ENCODE data around the gene KLF13.
A peak's percentile ranks its signal among the peaks of the same experiment; 100 is the strongest.

KLF13 gene

GRCh38 chr15:31326156-31326874, at the start of gene KLF13:
Gene KLF13 (plus strand): TSS chr15:31326835. CDS start chr15:31327213, 378 bp downstream.
- DNase-seq (ENCODE audit: low spot score) = peak; percentile 99

GRCh38 chr15:31277335-31278060, 49.1 kb upstream of the KLF13 start:
- no peak for DNase-seq (ENCODE audit: low spot score)

- no peak for DNase-seq (ENCODE audit: low spot score)
These were observed 48.6 kb upstream of the KLF13 start for GRCh38 chr15:31278061-31278445.

- DNase-seq (ENCODE audit: low spot score) = no peak
These were observed 48.0 kb upstream of the KLF13 start for GRCh38 chr15:31278544-31279220.

GRCh38 chr15:31279221-31280045, 47.2 kb upstream of the KLF13 start:
- no peak for DNase-seq (ENCODE audit: low spot score)

GRCh38 chr15:31280046-31280830, 46.4 kb upstream of the KLF13 start:
- peak; percentile 98 for DNase-seq (ENCODE audit: low spot score)

GRCh38 chr15:31280831-31281216, 45.8 kb upstream of the KLF13 start:
- DNase-seq (ENCODE audit: low spot score) = no peak

GRCh38 chr15:31283043-31283442, 43.6 kb upstream of the KLF13 start:
- no peak for DNase-seq (ENCODE audit: low spot score)

GRCh38 chr15:31285772-31286261, 40.8 kb upstream of the KLF13 start:
- no peak for DNase-seq (ENCODE audit: low spot score)

GRCh38 chr15:31291048-31291578, 35.5 kb upstream of the KLF13 start:
- no peak for DNase-seq (ENCODE audit: low spot score)

- DNase-seq (ENCODE audit: low spot score) = peak; percentile 88
These were observed 34.1 kb upstream of the KLF13 start for GRCh38 chr15:31292391-31293015.

- DNase-seq (ENCODE audit: low spot score) = no peak
These were observed 33.0 kb upstream of the KLF13 start for GRCh38 chr15:31293655-31294054.

- no peak for DNase-seq (ENCODE audit: low spot score)
These were observed 32.6 kb upstream of the KLF13 start for GRCh38 chr15:31294067-31294466.

- DNase-seq (ENCODE audit: low spot score) = no peak
These were observed 31.0 kb upstream of the KLF13 start for GRCh38 chr15:31295658-31296057.

GRCh38 chr15:31296219-31296645, 30.4 kb upstream of the KLF13 start:
- no peak for DNase-seq (ENCODE audit: low spot score)

- no peak for DNase-seq (ENCODE audit: low spot score)
These were observed 29.7 kb upstream of the KLF13 start for GRCh38 chr15:31296646-31297574.

GRCh38 chr15:31297575-31298456, 28.8 kb upstream of the KLF13 start:
- no peak for DNase-seq (ENCODE audit: low spot score)

- no peak for DNase-seq (ENCODE audit: low spot score)
These were observed 27.9 kb upstream of the KLF13 start for GRCh38 chr15:31298707-31299172.

Data from putamen (tissue), 1 donor.